H1 (cell line): ENCODE data around the gene VAV2. TPM values are rescaled to one million over a fixed set of nuclear protein-coding genes. Genes with fewer than 3 reads are reported as not detected.

Experiments
- BCL11A ChIP-seq, 2 experiments: IDR thresholded peaks; one replicate each; pipeline ENCODE4 v1.6.1; 2011; ENCODE audit warnings: low read depth in 2 of 2, low read length in 2 of 2, mild to moderate bottlenecking in 2 of 2
- PHF8 ChIP-seq: fragments of 200-600 bp; sonication (generic); conservative IDR thresholded peaks from 2 replicates; pipeline ENCODE4 v1.7.1; 2012; ENCODE audit warnings: low read depth, mild to moderate bottlenecking, inconsistent platforms, low read length, moderate library complexity
- TCF12 ChIP-seq: IDR thresholded peaks from 2 replicates; pipeline ENCODE4 v1.6.1; 2011; ENCODE audit warnings: low read depth, mild to moderate bottlenecking, low read length
- polyA plus RNA-seq, 7 experiments: library from polyadenylated mRNA; depleted of rRNA in 3 of 7; stranded (reverse) in 5 of 7; unstranded in 2 of 7; fragments of >200 nt in 5 of 7; fragments of 200-250 nt in 2 of 7; gene quantifications; 1 replicate in 5 of 7; 2 replicates in 1 of 7; 4 replicates in 1 of 7; pipeline versions ENCODE4 v1.2.1 to v1.2.3, GENCODE V29; 2011 to 2013; ENCODE audit warnings: missing spikeins in 2 of 7, mixed read lengths in 2 of 7
- total RNA-seq: library from RNA; stranded (reverse); fragmentation: NEBNext Ultra II Directional; extraction: Animal tissue kit (Norgen Biotek cat#: 25700); gene quantifications from 2 replicates; pipeline ENCODE4 v1.2.1, GENCODE V29; 2021
- TF ChIP-seq, protein P1 (sequence below): fragments of 300-600 bp; sonication (generic); IDR thresholded peaks from 2 replicates; pipeline ENCODE4 v1.7.1; 2012; ENCODE audit warnings: low read length, moderate library complexity, mild to moderate bottlenecking, inconsistent platforms; ENCODE audit not compliant: insufficient replicate concordance
- TF ChIP-seq, protein P2 (sequence below): IDR thresholded peaks from 2 replicates; pipeline ENCODE4 v1.6.1; 2011; ENCODE audit warnings: low read length, improper control_type of control experiment

The VAV2 gene
- total and polyA plus RNA-seq, 2 of the 8 experiments (the other 6 are each of a cell fraction or from before 2014, with no cell fraction given) = 13.6 to 37.6 TPM

- TF ChIP-seq, protein P1, sequence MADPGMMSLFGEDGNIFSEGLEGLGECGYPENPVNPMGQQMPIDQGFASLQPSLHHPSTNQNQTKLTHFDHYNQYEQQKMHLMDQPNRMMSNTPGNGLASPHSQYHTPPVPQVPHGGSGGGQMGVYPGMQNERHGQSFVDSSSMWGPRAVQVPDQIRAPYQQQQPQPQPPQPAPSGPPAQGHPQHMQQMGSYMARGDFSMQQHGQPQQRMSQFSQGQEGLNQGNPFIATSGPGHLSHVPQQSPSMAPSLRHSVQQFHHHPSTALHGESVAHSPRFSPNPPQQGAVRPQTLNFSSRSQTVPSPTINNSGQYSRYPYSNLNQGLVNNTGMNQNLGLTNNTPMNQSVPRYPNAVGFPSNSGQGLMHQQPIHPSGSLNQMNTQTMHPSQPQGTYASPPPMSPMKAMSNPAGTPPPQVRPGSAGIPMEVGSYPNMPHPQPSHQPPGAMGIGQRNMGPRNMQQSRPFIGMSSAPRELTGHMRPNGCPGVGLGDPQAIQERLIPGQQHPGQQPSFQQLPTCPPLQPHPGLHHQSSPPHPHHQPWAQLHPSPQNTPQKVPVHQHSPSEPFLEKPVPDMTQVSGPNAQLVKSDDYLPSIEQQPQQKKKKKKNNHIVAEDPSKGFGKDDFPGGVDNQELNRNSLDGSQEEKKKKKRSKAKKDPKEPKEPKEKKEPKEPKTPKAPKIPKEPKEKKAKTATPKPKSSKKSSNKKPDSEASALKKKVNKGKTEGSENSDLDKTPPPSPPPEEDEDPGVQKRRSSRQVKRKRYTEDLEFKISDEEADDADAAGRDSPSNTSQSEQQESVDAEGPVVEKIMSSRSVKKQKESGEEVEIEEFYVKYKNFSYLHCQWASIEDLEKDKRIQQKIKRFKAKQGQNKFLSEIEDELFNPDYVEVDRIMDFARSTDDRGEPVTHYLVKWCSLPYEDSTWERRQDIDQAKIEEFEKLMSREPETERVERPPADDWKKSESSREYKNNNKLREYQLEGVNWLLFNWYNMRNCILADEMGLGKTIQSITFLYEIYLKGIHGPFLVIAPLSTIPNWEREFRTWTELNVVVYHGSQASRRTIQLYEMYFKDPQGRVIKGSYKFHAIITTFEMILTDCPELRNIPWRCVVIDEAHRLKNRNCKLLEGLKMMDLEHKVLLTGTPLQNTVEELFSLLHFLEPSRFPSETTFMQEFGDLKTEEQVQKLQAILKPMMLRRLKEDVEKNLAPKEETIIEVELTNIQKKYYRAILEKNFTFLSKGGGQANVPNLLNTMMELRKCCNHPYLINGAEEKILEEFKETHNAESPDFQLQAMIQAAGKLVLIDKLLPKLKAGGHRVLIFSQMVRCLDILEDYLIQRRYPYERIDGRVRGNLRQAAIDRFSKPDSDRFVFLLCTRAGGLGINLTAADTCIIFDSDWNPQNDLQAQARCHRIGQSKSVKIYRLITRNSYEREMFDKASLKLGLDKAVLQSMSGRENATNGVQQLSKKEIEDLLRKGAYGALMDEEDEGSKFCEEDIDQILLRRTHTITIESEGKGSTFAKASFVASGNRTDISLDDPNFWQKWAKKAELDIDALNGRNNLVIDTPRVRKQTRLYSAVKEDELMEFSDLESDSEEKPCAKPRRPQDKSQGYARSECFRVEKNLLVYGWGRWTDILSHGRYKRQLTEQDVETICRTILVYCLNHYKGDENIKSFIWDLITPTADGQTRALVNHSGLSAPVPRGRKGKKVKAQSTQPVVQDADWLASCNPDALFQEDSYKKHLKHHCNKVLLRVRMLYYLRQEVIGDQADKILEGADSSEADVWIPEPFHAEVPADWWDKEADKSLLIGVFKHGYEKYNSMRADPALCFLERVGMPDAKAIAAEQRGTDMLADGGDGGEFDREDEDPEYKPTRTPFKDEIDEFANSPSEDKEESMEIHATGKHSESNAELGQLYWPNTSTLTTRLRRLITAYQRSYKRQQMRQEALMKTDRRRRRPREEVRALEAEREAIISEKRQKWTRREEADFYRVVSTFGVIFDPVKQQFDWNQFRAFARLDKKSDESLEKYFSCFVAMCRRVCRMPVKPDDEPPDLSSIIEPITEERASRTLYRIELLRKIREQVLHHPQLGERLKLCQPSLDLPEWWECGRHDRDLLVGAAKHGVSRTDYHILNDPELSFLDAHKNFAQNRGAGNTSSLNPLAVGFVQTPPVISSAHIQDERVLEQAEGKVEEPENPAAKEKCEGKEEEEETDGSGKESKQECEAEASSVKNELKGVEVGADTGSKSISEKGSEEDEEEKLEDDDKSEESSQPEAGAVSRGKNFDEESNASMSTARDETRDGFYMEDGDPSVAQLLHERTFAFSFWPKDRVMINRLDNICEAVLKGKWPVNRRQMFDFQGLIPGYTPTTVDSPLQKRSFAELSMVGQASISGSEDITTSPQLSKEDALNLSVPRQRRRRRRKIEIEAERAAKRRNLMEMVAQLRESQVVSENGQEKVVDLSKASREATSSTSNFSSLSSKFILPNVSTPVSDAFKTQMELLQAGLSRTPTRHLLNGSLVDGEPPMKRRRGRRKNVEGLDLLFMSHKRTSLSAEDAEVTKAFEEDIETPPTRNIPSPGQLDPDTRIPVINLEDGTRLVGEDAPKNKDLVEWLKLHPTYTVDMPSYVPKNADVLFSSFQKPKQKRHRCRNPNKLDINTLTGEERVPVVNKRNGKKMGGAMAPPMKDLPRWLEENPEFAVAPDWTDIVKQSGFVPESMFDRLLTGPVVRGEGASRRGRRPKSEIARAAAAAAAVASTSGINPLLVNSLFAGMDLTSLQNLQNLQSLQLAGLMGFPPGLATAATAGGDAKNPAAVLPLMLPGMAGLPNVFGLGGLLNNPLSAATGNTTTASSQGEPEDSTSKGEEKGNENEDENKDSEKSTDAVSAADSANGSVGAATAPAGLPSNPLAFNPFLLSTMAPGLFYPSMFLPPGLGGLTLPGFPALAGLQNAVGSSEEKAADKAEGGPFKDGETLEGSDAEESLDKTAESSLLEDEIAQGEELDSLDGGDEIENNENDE = no peak
- TF ChIP-seq TCF12 (no peak), PHF8 (no peak), BCL11A (IDR thresholded peaks at IDR 0.05; ENCODE audit: low read depth in 2 of 2, low read length in 2 of 2) (no peak)
- TF ChIP-seq, protein P2, sequence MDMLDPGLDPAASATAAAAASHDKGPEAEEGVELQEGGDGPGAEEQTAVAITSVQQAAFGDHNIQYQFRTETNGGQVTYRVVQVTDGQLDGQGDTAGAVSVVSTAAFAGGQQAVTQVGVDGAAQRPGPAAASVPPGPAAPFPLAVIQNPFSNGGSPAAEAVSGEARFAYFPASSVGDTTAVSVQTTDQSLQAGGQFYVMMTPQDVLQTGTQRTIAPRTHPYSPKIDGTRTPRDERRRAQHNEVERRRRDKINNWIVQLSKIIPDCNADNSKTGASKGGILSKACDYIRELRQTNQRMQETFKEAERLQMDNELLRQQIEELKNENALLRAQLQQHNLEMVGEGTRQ = no peak
These were observed 27.7 kb downstream of the VAV2 start (continued) for GRCh38 chr9:133964463-133964862.
